A549 (cell line): ENCODE data around the gene TSNAX. TPM values are rescaled to one million over a fixed set of nuclear protein-coding genes. Genes with fewer than 3 reads are reported as not detected.

Source experiments
- ATAC-seq, 2 experiments: fragments of 200-7000 bp in 1 of 2; fragments of >200 bp in 1 of 2; cut with Nextera tagmentation in 1 of 2; cut with Tn5 transposase in 1 of 2; 3 replicates each; pipeline versions ENCODE4 v1.8.0 to v1.9.1; 2018 to 2020; ENCODE audit warnings: mild to moderate bottlenecking in 1 of 2, moderate library complexity in 1 of 2
- CTCF ChIA-PET: fragments of 300-600 bp; sonication (Branson Sonifier 250); formaldehyde crosslinking; extraction: SDS; loops from one replicate; lab custom pipeline; 2021; ENCODE audit warnings: antibody characterized with exemption, inconsistent platforms; lab: Yijun Ruan, JAX
- POLR2A ChIA-PET: fragments of 350-600 bp; formaldehyde crosslinking; extraction: SDS; loops from one replicate; lab custom pipeline; 2021; ENCODE audit warnings: antibody characterized with exemption, inconsistent platforms; lab: Yijun Ruan, JAX
- DNase-seq, 2 experiments: peaks; one replicate each; pipeline versions ENCODE4 v3.0.0 to v3.0.0-alpha.2; 2011 to 2016; ENCODE audit warnings: low read depth in 1 of 2, low spot score in 1 of 2
- FAIRE-seq: peaks from 2 replicates; lab custom pipeline; 2011; peaks lifted over from hg19 to GRCh38; lab: Jason Lieb, UNC
- H3K27ac ChIP-seq, 2 experiments: fragments of >200 bp; sonication (Bioruptor Twin); formaldehyde crosslinking; 3 replicates each; pipeline ENCODE4 v1.5.1; 2016 to 2017
- H3K4me1 ChIP-seq: fragments of >200 bp; sonication (Bioruptor Twin); formaldehyde crosslinking; 3 replicates; pipeline ENCODE4 v1.6.1; 2016
- H3K4me2 ChIP-seq: fragments of >200 bp; sonication (Bioruptor Twin); formaldehyde crosslinking; 3 replicates; pipeline ENCODE4 v1.6.1; 2016
- H3K4me3 ChIP-seq: fragments of >200 bp; sonication (Bioruptor Twin); formaldehyde crosslinking; 3 replicates; pipeline ENCODE4 v1.5.1; 2016
- H3K9me3 ChIP-seq: fragments of >200 bp; sonication (Bioruptor Twin); formaldehyde crosslinking; 3 replicates; pipeline ENCODE4 v1.6.1; 2016
- CBX2 ChIP-seq: fragments of 200-600 bp; sonication (generic); IDR thresholded peaks from 2 replicates; pipeline ENCODE4 v1.6.1; 2016; ENCODE audit warnings: low read depth, mild to moderate bottlenecking, borderline replicate concordance
- CBX8 ChIP-seq: fragments of 200-600 bp; sonication (generic); IDR thresholded peaks from 2 replicates; pipeline ENCODE4 v1.6.1; 2016
- CHD2 ChIP-seq: fragments of 150-350 bp; IDR thresholded peaks from 2 replicates; pipeline ENCODE4 v1.6.1; 2014; ENCODE audit warnings: low read length; ENCODE audit not compliant: partially characterized antibody
- EHF ChIP-seq: fragments of 250-450 bp; sonication (Bioruptor Pico); IDR thresholded peaks from 2 replicates; pipeline ENCODE4 v1.5.0; 2020; ENCODE audit warnings: mild to moderate bottlenecking
- EP300 ChIP-seq, 2 experiments: fragments of >200 bp; sonication (Bioruptor Twin); formaldehyde crosslinking; IDR thresholded peaks; 2 replicates in 1 of 2; 3 replicates in 1 of 2; pipeline ENCODE4 v1.6.1; 2016 to 2017
- ESRRA ChIP-seq: fragments of 150-350 bp; IDR thresholded peaks from 2 replicates; pipeline ENCODE4 v1.6.1; 2014; ENCODE audit warnings: mild to moderate bottlenecking, low read length, borderline replicate concordance
- FOSB ChIP-seq: fragments of 250-450 bp; sonication (Bioruptor Pico); IDR thresholded peaks from 2 replicates; pipeline ENCODE4 v1.5.0; 2020; ENCODE audit warnings: mild to moderate bottlenecking, moderate library complexity
- FOXS1 ChIP-seq: fragments of 250-450 bp; sonication (Bioruptor Pico); IDR thresholded peaks from 2 replicates; pipeline ENCODE4 v1.5.0; 2020; ENCODE audit warnings: mild to moderate bottlenecking, moderate library complexity
- HDAC2 ChIP-seq: fragments of 200-600 bp; sonication (generic); IDR thresholded peaks from 2 replicates; pipeline ENCODE4 v1.6.1; 2016
- HOXB13 ChIP-seq: fragments of 250-450 bp; sonication (Bioruptor Pico); IDR thresholded peaks from 2 replicates; pipeline ENCODE4 v1.5.0; 2020; ENCODE audit warnings: low read depth, mild to moderate bottlenecking, moderate library complexity
- KDM1A ChIP-seq: fragments of 200-600 bp; sonication (generic); IDR thresholded peaks from 2 replicates; pipeline ENCODE4 v1.6.1; 2016; ENCODE audit warnings: low read depth, mild to moderate bottlenecking
- MAFK ChIP-seq: fragments of 450-650 bp; IDR thresholded peaks from 2 replicates; pipeline ENCODE4 v1.6.1; 2014; ENCODE audit not compliant: partially characterized antibody
- MAZ ChIP-seq: fragments of 150-350 bp; IDR thresholded peaks from 2 replicates; pipeline ENCODE4 v1.6.1; 2014; ENCODE audit warnings: antibody characterized with exemption, low read depth, low read length, borderline replicate concordance
- MYC ChIP-seq: IDR thresholded peaks from 2 replicates; pipeline ENCODE4 v1.6.1; 2012; ENCODE audit warnings: mild to moderate bottlenecking, inconsistent platforms, low read length, improper control_type of control experiment, borderline replicate concordance
- NR3C1 ChIP-seq: fragments of >200 bp; sonication (Bioruptor Twin); formaldehyde crosslinking; IDR thresholded peaks from 3 replicates; pipeline ENCODE4 v1.6.1; 2017
- POLR2A ChIP-seq: IDR thresholded peaks from 2 replicates; pipeline ENCODE4 v1.6.1; 2012; ENCODE audit warnings: mild to moderate bottlenecking, low read length
- RCOR1 ChIP-seq: fragments of 150-350 bp; IDR thresholded peaks from 2 replicates; pipeline ENCODE4 v1.6.1; 2014; ENCODE audit warnings: antibody characterized with exemption, low read length, low read depth
- REST ChIP-seq: fragments of 200-600 bp; sonication (generic); IDR thresholded peaks from 2 replicates; pipeline ENCODE4 v1.6.1; 2016; ENCODE audit warnings: antibody characterized with exemption, mild to moderate bottlenecking, moderate library complexity
- USF2 ChIP-seq: fragments of 450-650 bp; IDR thresholded peaks from 2 replicates; pipeline ENCODE4 v1.6.1; 2014; ENCODE audit warnings: antibody characterized with exemption
- ZNF302 ChIP-seq: fragments of 250-450 bp; sonication (Bioruptor Pico); IDR thresholded peaks from 2 replicates; pipeline ENCODE4 v1.9.0; 2021; ENCODE audit warnings: inconsistent platforms, mild to moderate bottlenecking, moderate library complexity
- WGBS: methylation state at CpG from one replicate; pipeline ENCODE4 v1.1.6; 2017; ENCODE audit errors: missing lambda C conversion rate; 5-methylcytosine and 5-hydroxymethylcytosine counted together
- polyA plus RNA-seq, 4 experiments: library from polyadenylated mRNA; depleted of rRNA in 3 of 4; stranded (reverse); fragments of >200 nt; fragmentation: RNase III in 1 of 4; extraction: RNeasy Plus Mini Kit Qiagen cat#74134 plus additional on column Dnase treatment in 1 of 4; gene quantifications; 2 replicates in 3 of 4; 3 replicates in 1 of 4; pipeline ENCODE4 v1.2.3, GENCODE V29; 2011 to 2017

The TSNAX gene
- polyA plus RNA-seq, 2 of the 4 experiments (the other 2 are of a cell fraction): 48.5 to 58.3 TPM

- TF ChIP-seq USF2 (no peak), MYC (no peak)
- TF ChIP-seq, all 56 proteins: peak for 0
- CTCF ChIA-PET: no interaction called here
- FAIRE-seq (no peak), DNase-seq (no peak), ATAC-seq (0 out of 6 replicates have a peak, but pooled peaks of 1 of the 2 experiments have one; percentile 30)
- POLR2A ChIA-PET: no interaction called here
- no peak overlapping the region for H3K4me2 ChIP-seq
- H3K9me3 ChIP-seq: no peaks in the 10 kb centered on the region
- WGBS: 61% methylated on average over 2 of the region's 2 CpGs
- no peak overlapping the region for H3K4me3 ChIP-seq
- peak overlapping the region in 1 of 2 experiments; percentile 47; a peak in 2 of 6 replicates for H3K27ac ChIP-seq
- H3K4me1 ChIP-seq: no peaks in the 10 kb centered on the region
These were observed 9.3 kb upstream of the TSNAX start for GRCh38 chr1:231519166-231519565.

- H3K9me3 ChIP-seq: no peaks in the 10 kb centered on the region
- H3K27ac ChIP-seq: no peak overlapping the region
- FAIRE-seq: no peak
- H3K4me3 ChIP-seq: no peak overlapping the region
- no peak for TF ChIP-seq MAZ
- no peak for TF ChIP-seq CBX8
- no peak for TF ChIP-seq POLR2A
- no peak for TF ChIP-seq KDM1A
- no peak for TF ChIP-seq RCOR1
- no peak for TF ChIP-seq FOXS1
- no peak for TF ChIP-seq CBX2
- no peak for TF ChIP-seq EP300 (IDR thresholded peaks at IDR 0.05)
- no peak for TF ChIP-seq NR3C1
- TF ChIP-seq EHF (CRISPR knock-in tag): no peak
- TF ChIP-seq, all 56 proteins: peak for 0
- DNase-seq (no peak), ATAC-seq (no peak)
- Histone ChIP-seq H3K4me2 (no peak overlapping the region), H3K4me1 (peaks cover 3% of the 10 kb centered on the region; the same call in 2 of the 3 replicates)
- 94% methylated on average over 1 of the region's 1 CpG for WGBS
- CTCF ChIA-PET: no interaction called here
- POLR2A ChIA-PET: no interaction called here
These were observed 6.4 kb upstream of the TSNAX start for GRCh38 chr1:231522038-231522437.

- POLR2A ChIA-PET: no interaction called here
- Histone ChIP-seq H3K4me3 (no peak overlapping the region), H3K27ac (no peak overlapping the region), H3K4me2 (no peak overlapping the region), H3K9me3 (no peaks in the 10 kb centered on the region), H3K4me1 (peaks cover 9% of the 10 kb centered on the region; the same call in 2 of the 3 replicates)
- WGBS: 93% methylated on average over 2 of the region's 2 CpGs
- no peak for DNase-seq
- no peak for ATAC-seq
- CTCF ChIA-PET: no interaction called here
- FAIRE-seq: no peak
- TF ChIP-seq POLR2A: no peak
- TF ChIP-seq, all 56 proteins: peak for 0
These were observed 5.4 kb upstream of the TSNAX start for GRCh38 chr1:231522931-231523642.

- no peak for FAIRE-seq
- no peak for TF ChIP-seq FOSB
- TF ChIP-seq MAFK: no peak
- TF ChIP-seq ESRRA: no peak
- no peak for TF ChIP-seq REST
- no peak for TF ChIP-seq CHD2
- no peak for TF ChIP-seq RCOR1
- no peak for TF ChIP-seq HOXB13 (CRISPR knock-in tag)
- TF ChIP-seq EHF (CRISPR knock-in tag): no peak
- no peak for TF ChIP-seq ZNF302 (CRISPR knock-in tag)
- TF ChIP-seq HDAC2: no peak
- Histone ChIP-seq H3K4me2 (no peak overlapping the region), H3K4me1 (peaks cover 9% of the 10 kb centered on the region; the same call in 2 of the 3 replicates), H3K4me3 (no peak overlapping the region), H3K9me3 (no peaks in the 10 kb centered on the region), H3K27ac (no peak overlapping the region)
- POLR2A ChIA-PET: no interaction called here
- no peak for DNase-seq
- CTCF ChIA-PET: no interaction called here
- WGBS: 92% methylated on average over 2 of the region's 2 CpGs
- no peak for ATAC-seq
These were observed 4.7 kb upstream of the TSNAX start for GRCh38 chr1:231523816-231524215.
